Activated CD8-positive, alpha-beta T cell treated with anti-CD3 and anti-CD28 coated beads for 36 hours (primary cell): ENCODE results near the gene ANKRD24. TPM values are rescaled to one million over a fixed set of nuclear protein-coding genes. Genes with fewer than 3 reads are reported as not detected.

ENCODE experiments used
- ATAC-seq: fragments of 200-7000 bp; cut with Tn5 transposase; one replicate; pipeline ENCODE4 v1.10.0; 2021; ENCODE audit warnings: mild to moderate bottlenecking, moderate library complexity
- CTCF ChIA-PET: fragments of 350-600 bp; sonication (Branson Sonifier 250); formaldehyde crosslinking; loops from one replicate; lab custom pipeline; 2021; ENCODE audit warnings: antibody characterized with exemption; lab: Charles Lee
- POLR2A ChIA-PET: fragments of 350-600 bp; sonication (Branson Sonifier 250); formaldehyde crosslinking; loops from one replicate; lab custom pipeline; 2021; ENCODE audit warnings: antibody characterized with exemption; lab: Charles Lee
- DNase-seq: peaks from one replicate; pipeline ENCODE4 v3.0.0-alpha.2; 2020
- H3K27ac Mint-ChIP-seq: one replicate; pipeline ENCODE4 v1.8.0; 2021; ENCODE audit warnings: mild to moderate bottlenecking, mixed read lengths
- H3K27me3 Mint-ChIP-seq: one replicate; pipeline ENCODE4 v1.8.0; 2021; ENCODE audit warnings: mixed read lengths
- H3K36me3 Mint-ChIP-seq: one replicate; pipeline ENCODE4 v1.8.0; 2021; ENCODE audit warnings: low read depth, mixed read lengths
- H3K4me1 Mint-ChIP-seq: one replicate; pipeline ENCODE4 v1.8.0; 2021; ENCODE audit warnings: low read depth, mixed read lengths
- H3K4me3 Mint-ChIP-seq: one replicate; pipeline ENCODE4 v1.8.0; 2021; ENCODE audit warnings: mild to moderate bottlenecking, moderate library complexity, mixed read lengths
- H3K9me3 Mint-ChIP-seq: one replicate; pipeline ENCODE4 v1.8.0; 2021; ENCODE audit warnings: mixed read lengths
- intact Hi-C: fragments of 100-400 bp; cut with micrococcal nuclease; formaldehyde crosslinking; loops from one replicate; pipeline ENCODE4 v1.10.0; 2022
- total RNA-seq, 2 experiments: library from RNA; stranded (reverse); gene quantifications; one replicate each; pipeline ENCODE4 v1.2.3, GENCODE V29; 2021
- TF ChIP-seq, protein P1 (sequence below): fragments of 200-600 bp; IDR thresholded peaks from one replicate; pipeline ENCODE4 v1.8.0; 2022; ENCODE audit warnings: antibody characterized with exemption, mild to moderate bottlenecking

Gene ANKRD24
- total RNA-seq, 2 experiments from 2014 or later, result 1.6 to 1.8 TPM

DNA sequence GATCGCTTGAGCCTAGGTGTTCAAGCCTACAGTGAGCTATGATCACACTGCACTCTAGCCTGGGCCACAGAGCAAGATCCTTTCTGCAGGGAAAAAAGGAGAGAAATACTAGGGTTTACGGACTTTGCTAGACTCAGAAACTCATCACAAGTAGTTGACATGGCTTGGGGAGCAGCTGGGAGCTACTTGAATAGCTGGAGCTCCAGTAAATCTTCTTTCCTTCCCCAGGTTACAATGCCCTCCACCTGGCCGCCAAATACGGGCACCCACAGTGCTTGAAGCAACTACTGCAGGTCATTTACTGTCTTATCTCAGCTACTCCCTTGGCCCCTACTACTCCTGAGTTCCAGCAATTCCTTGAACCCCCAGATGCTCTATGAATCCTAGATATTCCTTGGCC, 19.3 kb downstream of the ANKRD24 start:
- peaks cover 4% of the 10 kb centered on the region for H3K36me3 Mint-ChIP-seq
- peaks cover 6% of the 10 kb centered on the region for H3K9me3 Mint-ChIP-seq
- H3K27ac Mint-ChIP-seq, result no peak overlapping the region
- ChIA-PET POLR2A (interaction anchor here (1.3 to 3.1 kb wide), 4 partner anchors 10 to 218 kb away, joined by 3 to 12 read pairs (median 4); partner anchors contain the start of gene EEF2), CTCF (interaction anchor here (0.7 to 3.2 kb wide), 6 partner anchors 10 to 216 kb away, joined by 3 to 26 read pairs (median 4); partner anchors contain the start of gene EEF2)
- no peak for DNase-seq
- H3K4me1 Mint-ChIP-seq, result peaks cover 12% of the 10 kb centered on the region
- no peak overlapping the region for H3K4me3 Mint-ChIP-seq
- peaks cover 26% of the 10 kb centered on the region for H3K27me3 Mint-ChIP-seq
- TF ChIP-seq, protein P1, sequence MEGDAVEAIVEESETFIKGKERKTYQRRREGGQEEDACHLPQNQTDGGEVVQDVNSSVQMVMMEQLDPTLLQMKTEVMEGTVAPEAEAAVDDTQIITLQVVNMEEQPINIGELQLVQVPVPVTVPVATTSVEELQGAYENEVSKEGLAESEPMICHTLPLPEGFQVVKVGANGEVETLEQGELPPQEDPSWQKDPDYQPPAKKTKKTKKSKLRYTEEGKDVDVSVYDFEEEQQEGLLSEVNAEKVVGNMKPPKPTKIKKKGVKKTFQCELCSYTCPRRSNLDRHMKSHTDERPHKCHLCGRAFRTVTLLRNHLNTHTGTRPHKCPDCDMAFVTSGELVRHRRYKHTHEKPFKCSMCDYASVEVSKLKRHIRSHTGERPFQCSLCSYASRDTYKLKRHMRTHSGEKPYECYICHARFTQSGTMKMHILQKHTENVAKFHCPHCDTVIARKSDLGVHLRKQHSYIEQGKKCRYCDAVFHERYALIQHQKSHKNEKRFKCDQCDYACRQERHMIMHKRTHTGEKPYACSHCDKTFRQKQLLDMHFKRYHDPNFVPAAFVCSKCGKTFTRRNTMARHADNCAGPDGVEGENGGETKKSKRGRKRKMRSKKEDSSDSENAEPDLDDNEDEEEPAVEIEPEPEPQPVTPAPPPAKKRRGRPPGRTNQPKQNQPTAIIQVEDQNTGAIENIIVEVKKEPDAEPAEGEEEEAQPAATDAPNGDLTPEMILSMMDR, result no peak
- no peak for ATAC-seq
- intact Hi-C loops, result no loop called here

DNA sequence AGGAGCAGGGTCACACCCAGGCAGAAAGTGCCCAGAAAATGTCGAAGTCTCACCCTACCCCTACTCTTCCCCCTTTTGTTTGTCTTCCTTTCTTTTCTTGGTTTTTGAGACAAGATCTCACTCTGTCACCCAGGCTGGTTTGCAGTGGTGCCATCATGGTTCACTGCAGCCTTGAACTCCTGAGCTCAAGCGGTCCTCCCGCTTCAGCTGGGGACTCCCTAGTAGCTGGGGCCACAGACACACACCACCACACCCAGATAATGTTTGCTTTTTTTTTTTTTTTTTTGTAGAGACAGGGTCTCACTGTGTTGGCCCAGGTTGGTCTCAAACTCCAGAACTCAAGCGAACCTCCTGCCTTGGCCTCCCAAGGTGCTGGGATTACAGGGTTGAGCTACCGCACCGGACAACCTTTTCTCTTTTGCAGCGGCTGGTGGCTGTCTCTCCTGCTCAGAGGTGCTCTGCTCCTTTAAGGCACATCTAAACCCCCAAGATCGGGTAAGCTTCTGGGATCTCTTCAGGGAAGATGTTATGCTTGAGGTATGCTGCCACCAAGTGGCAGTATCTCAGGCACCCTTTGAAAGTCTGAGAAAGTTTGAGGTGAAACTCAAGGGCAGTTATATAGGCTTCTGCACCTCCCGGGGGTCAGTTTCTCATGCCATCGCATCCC, 24.5 kb downstream of the ANKRD24 start:
- ATAC-seq (no peak), DNase-seq (no peak)
- no peak overlapping the region for H3K4me3 Mint-ChIP-seq
- H3K36me3 Mint-ChIP-seq, result no peaks in the 10 kb centered on the region
- H3K27ac Mint-ChIP-seq, result no peak overlapping the region
- ChIA-PET CTCF (interaction anchor here (0.6 to 2.0 kb wide), 7 partner anchors 16 to 219 kb away, joined by 3 to 6 read pairs (median 3); no protein-coding TSS in a partner anchor), POLR2A (no interaction called here)
- intact Hi-C loops, result no loop called here
- no peaks in the 10 kb centered on the region for H3K27me3 Mint-ChIP-seq
- H3K4me1 Mint-ChIP-seq, result peaks cover 2% of the 10 kb centered on the region
- TF ChIP-seq, protein P1, result no peak
- H3K9me3 Mint-ChIP-seq, result no peaks in the 10 kb centered on the region

GRCh38 chr19:4208385-4209094, 26.1 kb downstream of the ANKRD24 start:
- no peak overlapping the region for H3K27ac Mint-ChIP-seq
- no peaks in the 10 kb centered on the region for H3K27me3 Mint-ChIP-seq
- H3K4me3 Mint-ChIP-seq, result no peak overlapping the region
- H3K4me1 Mint-ChIP-seq, result peaks cover 2% of the 10 kb centered on the region
- ChIA-PET POLR2A (interaction anchor here (0.6 to 0.8 kb wide), 2 partner anchors 14 to 237 kb away, joined by 3 read pairs; no protein-coding TSS in a partner anchor), CTCF (interaction anchor here (1.1 to 2.0 kb wide), 6 partner anchors 10 to 69 kb away, joined by 3 to 9 read pairs (median 5); no protein-coding TSS in a partner anchor)
- H3K9me3 Mint-ChIP-seq, result no peaks in the 10 kb centered on the region
- DNase-seq (no peak), ATAC-seq (no peak)
- H3K36me3 Mint-ChIP-seq, result no peaks in the 10 kb centered on the region
- intact Hi-C loops, result no loop called here
- TF ChIP-seq, protein P1, result peak; percentile 3

DNA sequence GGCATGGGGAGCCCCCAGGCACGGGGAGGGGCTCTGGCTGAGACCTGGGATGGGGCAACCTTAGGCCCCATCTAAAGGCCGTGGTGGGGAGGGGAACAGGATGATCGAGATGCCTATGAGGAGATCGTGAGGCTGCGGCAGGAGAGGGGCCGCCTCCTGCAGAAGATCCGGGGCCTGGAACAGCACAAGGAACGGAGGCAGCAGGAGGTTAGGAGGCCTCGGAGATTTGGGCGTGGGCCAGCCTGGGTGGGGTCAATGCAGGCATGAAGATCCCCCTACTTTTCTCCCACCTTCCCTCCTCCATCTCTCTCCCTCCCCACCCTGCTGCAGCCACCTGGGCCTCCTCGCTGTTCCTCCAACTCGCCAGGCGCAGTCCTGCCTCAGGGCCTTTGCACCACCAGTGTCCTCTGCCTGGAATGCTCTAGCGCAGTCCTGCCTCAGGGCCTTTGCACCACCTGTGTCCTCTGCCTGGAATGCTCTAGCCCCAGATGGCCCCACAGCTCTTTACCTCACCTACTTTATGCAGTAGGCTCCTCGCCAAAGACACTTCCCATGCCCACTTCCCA, 27.8 kb downstream of the ANKRD24 start:
- DNase-seq (no peak), ATAC-seq (no peak)
- Mint-ChIP-seq H3K9me3 (no peaks in the 10 kb centered on the region), H3K4me3 (no peak overlapping the region), H3K27me3 (no peaks in the 10 kb centered on the region), H3K4me1 (peaks cover 2% of the 10 kb centered on the region), H3K27ac (no peak overlapping the region), H3K36me3 (no peaks in the 10 kb centered on the region)
- intact Hi-C loops, result no loop called here
- ChIA-PET CTCF (no interaction called here), POLR2A (interaction anchor here (0.7 kb wide), 1 partner anchor 22 kb away, joined by 3 read pairs; no protein-coding TSS in a partner anchor)
- TF ChIP-seq, protein P1, result no peak
